Effector memory CD8-positive, alpha-beta T cell (primary cell): ENCODE measurements around the gene TGFBR2.

Source experiments
- ATAC-seq: fragments of 150-1000 bp; cut with Tn5 transposase; replicated peaks from 2 replicates; pipeline ENCODE4 v1.10.0; 2021; ENCODE audit warnings: mild to moderate bottlenecking, moderate library complexity
- DNase-seq, 3 experiments: peaks; one replicate each; pipeline ENCODE4 v3.0.0; 2021
- H3K27ac Mint-ChIP-seq, 2 donors: one replicate each; pipeline ENCODE4 v1.8.0; 2022; ENCODE audit warnings: mild to moderate bottlenecking in 2 of 2, mixed read lengths in 2 of 2, moderate library complexity in 2 of 2
- H3K27me3 Mint-ChIP-seq, 2 donors: one replicate each; pipeline ENCODE4 v1.8.0; 2022; ENCODE audit warnings: mixed read lengths in 2 of 2
- H3K36me3 Mint-ChIP-seq: one replicate; pipeline ENCODE4 v1.8.0; 2022; ENCODE audit warnings: mild to moderate bottlenecking, moderate library complexity, mixed read lengths; ENCODE audit not compliant: insufficient read depth
- H3K4me1 Mint-ChIP-seq, 2 donors: one replicate each; pipeline ENCODE4 v1.8.0; 2022; ENCODE audit warnings: low read depth in 2 of 2, mixed read lengths in 2 of 2
- H3K4me3 Mint-ChIP-seq, 2 donors: one replicate each; pipeline ENCODE4 v1.8.0; 2022; ENCODE audit warnings: mild to moderate bottlenecking in 2 of 2, mixed read lengths in 2 of 2, moderate library complexity in 2 of 2
- H3K9me3 Mint-ChIP-seq, 2 donors: one replicate each; pipeline ENCODE4 v1.8.0; 2022; ENCODE audit warnings: mixed read lengths in 2 of 2

Gene TGFBR2

GRCh38 chr3:30673425-30674341 lies 67.3 kb downstream of the TGFBR2 start:
- Mint-ChIP-seq H3K4me3 (no peak overlapping the region), H3K36me3 (peaks cover 77% of the 10 kb centered on the region), H3K27ac (peak overlapping the region; percentile 23 to 84), H3K9me3 (no peaks in the 10 kb centered on the region), H3K27me3 (no peaks in the 10 kb centered on the region), H3K4me1 (peaks cover 45 to 74% of the 10 kb centered on the region in 2 donors)
- no peak for DNase-seq
- ATAC-seq = no peak

GRCh38 chr3:30675006-30675405 lies 68.6 kb downstream of the TGFBR2 start:
- no peak for DNase-seq
- ATAC-seq = no peak
- Mint-ChIP-seq H3K4me3 (no peak overlapping the region), H3K36me3 (peaks cover 83% of the 10 kb centered on the region), H3K9me3 (no peaks in the 10 kb centered on the region), H3K4me1 (peaks cover 43 to 70% of the 10 kb centered on the region in 2 donors), H3K27me3 (no peaks in the 10 kb centered on the region), H3K27ac (peak overlapping the region; percentile 65 to 84)

- Mint-ChIP-seq H3K36me3 (peaks cover 82% of the 10 kb centered on the region), H3K27ac (peak overlapping the region; percentile 65 to 84), H3K27me3 (no peaks in the 10 kb centered on the region), H3K9me3 (no peaks in the 10 kb centered on the region), H3K4me1 (peaks cover 44 to 69% of the 10 kb centered on the region in 2 donors), H3K4me3 (no peak overlapping the region)
- DNase-seq (no peak), ATAC-seq (no peak)
These were observed 69.4 kb downstream of the TGFBR2 start for GRCh38 chr3:30675774-30676173.

GRCh38 chr3:30676424-30677346 lies 70.3 kb downstream of the TGFBR2 start:
- H3K27ac Mint-ChIP-seq = peak overlapping the region; percentile 65 to 84
- H3K4me3 Mint-ChIP-seq = no peak overlapping the region
- ATAC-seq (no peak), DNase-seq (no peak)
- H3K36me3 Mint-ChIP-seq = peaks cover 78% of the 10 kb centered on the region
- H3K9me3 Mint-ChIP-seq = no peaks in the 10 kb centered on the region
- H3K4me1 Mint-ChIP-seq = peaks cover 49 to 72% of the 10 kb centered on the region in 2 donors
- no peaks in the 10 kb centered on the region for H3K27me3 Mint-ChIP-seq

- H3K27ac Mint-ChIP-seq = peak overlapping the region; percentile 49 to 65
- peaks cover 73% of the 10 kb centered on the region for H3K36me3 Mint-ChIP-seq
- no peak for DNase-seq
- H3K27me3 Mint-ChIP-seq = no peaks in the 10 kb centered on the region
- no peak for ATAC-seq
- H3K4me1 Mint-ChIP-seq = peaks cover 49 to 72% of the 10 kb centered on the region in 2 donors
- H3K4me3 Mint-ChIP-seq = no peak overlapping the region
- no peaks in the 10 kb centered on the region for H3K9me3 Mint-ChIP-seq
These were observed 70.9 kb downstream of the TGFBR2 start for GRCh38 chr3:30677347-30677685.

- peak overlapping the region in 1 of 2 donors; percentile 90 for H3K27ac Mint-ChIP-seq
- peaks cover 59% of the 10 kb centered on the region for H3K36me3 Mint-ChIP-seq
- H3K4me3 Mint-ChIP-seq = no peak overlapping the region
- DNase-seq = no peak
- peaks cover 45 to 70% of the 10 kb centered on the region in 2 donors for H3K4me1 Mint-ChIP-seq
- ATAC-seq = no peak
- no peaks in the 10 kb centered on the region for H3K9me3 Mint-ChIP-seq
- H3K27me3 Mint-ChIP-seq = no peaks in the 10 kb centered on the region
These were observed 72.6 kb downstream of the TGFBR2 start for GRCh38 chr3:30679045-30679444.

- H3K4me1 Mint-ChIP-seq = peaks cover 48 to 76% of the 10 kb centered on the region in 2 donors
- H3K36me3 Mint-ChIP-seq = peaks cover 50% of the 10 kb centered on the region
- peak overlapping the region; percentile 2 to 95 for H3K27ac Mint-ChIP-seq
- no peaks in the 10 kb centered on the region for H3K9me3 Mint-ChIP-seq
- ATAC-seq (no peak), DNase-seq (no peak)
- H3K27me3 Mint-ChIP-seq = no peaks in the 10 kb centered on the region
- peak overlapping the region; percentile 7 to 77 for H3K4me3 Mint-ChIP-seq
These were observed 74.6 kb downstream of the TGFBR2 start for GRCh38 chr3:30680789-30681648.

GRCh38 chr3:30681649-30682211 lies 75.3 kb downstream of the TGFBR2 start:
- peak overlapping the region in 1 of 2 donors; percentile 77 for H3K4me3 Mint-ChIP-seq
- DNase-seq = no peak
- ATAC-seq = no peak
- no peaks in the 10 kb centered on the region for H3K27me3 Mint-ChIP-seq
- peaks cover 43 to 76% of the 10 kb centered on the region in 2 donors for H3K4me1 Mint-ChIP-seq
- no peaks in the 10 kb centered on the region for H3K9me3 Mint-ChIP-seq
- peaks cover 49% of the 10 kb centered on the region for H3K36me3 Mint-ChIP-seq
- H3K27ac Mint-ChIP-seq = peak overlapping the region; percentile 2 to 95

GRCh38 chr3:30682434-30683155 lies 76.2 kb downstream of the TGFBR2 start:
- no peak for ATAC-seq
- peaks cover 38 to 72% of the 10 kb centered on the region in 2 donors for H3K4me1 Mint-ChIP-seq
- peaks cover 43% of the 10 kb centered on the region for H3K36me3 Mint-ChIP-seq
- H3K9me3 Mint-ChIP-seq = no peaks in the 10 kb centered on the region
- no peak for DNase-seq
- H3K27me3 Mint-ChIP-seq = no peaks in the 10 kb centered on the region
- H3K4me3 Mint-ChIP-seq = peak overlapping the region in 1 of 2 donors; percentile 31
- peak overlapping the region; percentile 47 to 95 for H3K27ac Mint-ChIP-seq

- no peak for DNase-seq
- H3K9me3 Mint-ChIP-seq = no peaks in the 10 kb centered on the region
- H3K27ac Mint-ChIP-seq = peak overlapping the region; percentile 47 to 95
- peaks cover 40% of the 10 kb centered on the region for H3K36me3 Mint-ChIP-seq
- peaks cover 48 to 78% of the 10 kb centered on the region in 2 donors for H3K4me1 Mint-ChIP-seq
- no peaks in the 10 kb centered on the region for H3K27me3 Mint-ChIP-seq
- no peak overlapping the region for H3K4me3 Mint-ChIP-seq
- ATAC-seq = no peak
These were observed 77.4 kb downstream of the TGFBR2 start for GRCh38 chr3:30683769-30684168.

- Mint-ChIP-seq H3K36me3 (peaks cover 39% of the 10 kb centered on the region), H3K27ac (peak overlapping the region; percentile 47 to 95)
These were observed 78.0 kb downstream of the TGFBR2 start for GRCh38 chr3:30684356-30684755.

GRCh38 chr3:30685267-30685667 lies 78.9 kb downstream of the TGFBR2 start:
- Mint-ChIP-seq H3K9me3 (no peaks in the 10 kb centered on the region), H3K4me3 (no peak overlapping the region), H3K36me3 (peaks cover 44% of the 10 kb centered on the region), H3K27ac (peak overlapping the region; percentile 47 to 95), H3K27me3 (no peaks in the 10 kb centered on the region), H3K4me1 (peaks cover 52 to 82% of the 10 kb centered on the region in 2 donors)
- DNase-seq (no peak), ATAC-seq (no peak)

More at GRCh38 chr3:30684356-30684755, 78.0 kb downstream of the TGFBR2 start:
- no peak for DNase-seq
- Mint-ChIP-seq H3K4me3 (no peak overlapping the region), H3K9me3 (no peaks in the 10 kb centered on the region), H3K4me1 (peaks cover 49 to 78% of the 10 kb centered on the region in 2 donors), H3K27me3 (no peaks in the 10 kb centered on the region)
- ATAC-seq = no peak
